ENCODE results near the gene PGM2L1.
"Not testable (repeated sequence)": the region's sequence is repeated elsewhere in the genome, so short reads cannot be mapped to it uniquely, and the experiment has no call there.

PGM2L1 gene

GRCh38 chr11:74371269-74372052, 26.8 kb downstream of the PGM2L1 start:
- no peak for DNase-seq (ENCODE audit: low read depth, low spot score)
- Histone ChIP-seq H3K27me3 (ENCODE audit: control insufficient read depth, insufficient read depth, low read length) (no peaks in the 10 kb centered on the region), H3K9me3 (ENCODE audit: control insufficient read depth, insufficient read depth, low read length) (no peaks in the 10 kb centered on the region), H3K4me3 (ENCODE audit: low read length) (no peak overlapping the region), H3K27ac (ENCODE audit: low read length) (no peak overlapping the region), H3K4me1 (ENCODE audit: control insufficient read depth, insufficient read depth, low read length) (no peaks in the 10 kb centered on the region), H3K36me3 (ENCODE audit: control insufficient read depth, insufficient read depth, low read length) (no peaks in the 10 kb centered on the region; the same call in 1 of the 2 replicates)
- no CpG with 5 or more reads among the region's 3 CpGs for WGBS (ENCODE audit: insufficient coverage, insufficient read length)

DNA sequence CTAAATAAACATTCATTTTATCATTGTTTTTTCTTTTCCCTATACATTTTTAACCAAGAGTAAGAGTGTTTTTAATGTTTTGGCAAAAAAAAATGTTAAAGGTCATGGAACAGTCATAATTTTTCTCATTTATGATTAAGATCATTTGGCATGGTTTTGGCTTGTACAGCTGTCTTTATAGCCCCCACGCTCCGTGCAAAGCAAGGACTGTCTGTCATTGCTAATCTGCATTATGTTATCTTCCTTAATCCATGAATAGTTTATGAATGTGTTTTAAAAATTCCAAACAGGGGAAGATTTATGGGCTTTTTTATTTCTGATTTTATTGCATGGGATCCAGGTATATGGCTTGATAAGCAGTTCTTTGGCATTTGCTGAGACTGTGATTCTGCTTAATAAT, 28.1 kb downstream of the PGM2L1 start:
- WGBS (ENCODE audit: insufficient coverage, insufficient read length) = no CpG with 5 or more reads among the region's 2 CpGs
- Histone ChIP-seq H3K27me3 (ENCODE audit: control insufficient read depth, insufficient read depth, low read length) (no peaks in the 10 kb centered on the region), H3K36me3 (ENCODE audit: control insufficient read depth, insufficient read depth, low read length) (no peaks in the 10 kb centered on the region; the same call in 1 of the 2 replicates), H3K4me3 (ENCODE audit: low read length) (no peak overlapping the region), H3K27ac (ENCODE audit: low read length) (no peak overlapping the region), H3K4me1 (ENCODE audit: control insufficient read depth, insufficient read depth, low read length) (no peaks in the 10 kb centered on the region), H3K9me3 (ENCODE audit: control insufficient read depth, insufficient read depth, low read length) (no peaks in the 10 kb centered on the region)
- no peak for DNase-seq (ENCODE audit: low read depth, low spot score)

GRCh38 chr11:74367881-74368280, 30.4 kb downstream of the PGM2L1 start:
- H3K27me3 ChIP-seq (ENCODE audit: control insufficient read depth, insufficient read depth, low read length) = no peaks in the 10 kb centered on the region
- WGBS (ENCODE audit: insufficient coverage, insufficient read length) = no CpG with 5 or more reads among the region's 5 CpGs

GRCh38 chr11:74366576-74366975, 31.7 kb downstream of the PGM2L1 start:
- no peak overlapping the region for H3K27ac ChIP-seq (ENCODE audit: low read length)

More at GRCh38 chr11:74367881-74368280, 30.4 kb downstream of the PGM2L1 start:
- Histone ChIP-seq H3K27ac (ENCODE audit: low read length) (no peak overlapping the region), H3K36me3 (ENCODE audit: control insufficient read depth, insufficient read depth, low read length) (no peaks in the 10 kb centered on the region; the same call in 1 of the 2 replicates), H3K4me3 (ENCODE audit: low read length) (no peak overlapping the region), H3K9me3 (ENCODE audit: control insufficient read depth, insufficient read depth, low read length) (no peaks in the 10 kb centered on the region), H3K4me1 (ENCODE audit: control insufficient read depth, insufficient read depth, low read length) (no peaks in the 10 kb centered on the region)
- DNase-seq (ENCODE audit: low read depth, low spot score) = no peak

GRCh38 chr11:74365805-74366204, 32.4 kb downstream of the PGM2L1 start:
- not testable (repeated sequence) for DNase-seq (ENCODE audit: low read depth, low spot score); H3K4me1 ChIP-seq (ENCODE audit: control insufficient read depth, insufficient read depth, low read length); H3K9me3 ChIP-seq (ENCODE audit: control insufficient read depth, insufficient read depth, low read length); H3K27ac ChIP-seq (ENCODE audit: low read length); H3K27me3 ChIP-seq (ENCODE audit: control insufficient read depth, insufficient read depth, low read length); H3K4me3 ChIP-seq (ENCODE audit: low read length); H3K36me3 ChIP-seq (ENCODE audit: control insufficient read depth, insufficient read depth, low read length)
- WGBS (ENCODE audit: insufficient coverage, insufficient read length) = no CpG with 5 or more reads among the region's 3 CpGs

More at GRCh38 chr11:74366576-74366975, 31.7 kb downstream of the PGM2L1 start:
- Histone ChIP-seq H3K36me3 (ENCODE audit: control insufficient read depth, insufficient read depth, low read length) (no peaks in the 10 kb centered on the region; the same call in 1 of the 2 replicates), H3K4me1 (ENCODE audit: control insufficient read depth, insufficient read depth, low read length) (no peaks in the 10 kb centered on the region), H3K27me3 (ENCODE audit: control insufficient read depth, insufficient read depth, low read length) (no peaks in the 10 kb centered on the region), H3K4me3 (ENCODE audit: low read length) (no peak overlapping the region), H3K9me3 (ENCODE audit: control insufficient read depth, insufficient read depth, low read length) (no peaks in the 10 kb centered on the region)
- no peak for DNase-seq (ENCODE audit: low read depth, low spot score)
- no CpG with 5 or more reads among the region's 2 CpGs for WGBS (ENCODE audit: insufficient coverage, insufficient read length)

DNA sequence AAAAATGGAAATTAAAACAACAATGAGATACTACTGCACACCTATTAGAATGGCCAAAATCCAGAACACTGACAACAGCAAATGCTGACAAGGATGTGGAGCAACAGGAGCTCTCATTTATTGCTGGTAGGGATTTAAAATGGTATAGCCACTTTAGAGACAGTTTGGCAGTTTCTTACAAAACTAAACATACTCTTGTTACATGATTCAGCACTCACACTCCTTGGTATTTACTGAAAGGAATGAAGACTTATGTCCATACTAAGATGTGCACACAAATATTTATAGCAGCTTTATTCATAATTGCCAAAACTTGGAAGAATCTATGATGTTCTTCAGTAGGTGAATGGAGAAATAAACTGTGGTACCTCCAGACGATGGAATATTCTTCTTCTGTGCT, 40.8 kb downstream of the PGM2L1 start:
- no peaks in the 10 kb centered on the region for H3K4me1 ChIP-seq (ENCODE audit: control insufficient read depth, insufficient read depth, low read length)
- DNase-seq (ENCODE audit: low read depth, low spot score) = no peak
- H3K27me3 ChIP-seq (ENCODE audit: control insufficient read depth, insufficient read depth, low read length) = no peaks in the 10 kb centered on the region
- H3K4me3 ChIP-seq (ENCODE audit: low read length) = no peak overlapping the region
- no CpG with 5 or more reads among the region's 1 CpG for WGBS (ENCODE audit: insufficient coverage, insufficient read length)
- peaks cover 8% of the 10 kb centered on the region for H3K36me3 ChIP-seq (ENCODE audit: control insufficient read depth, insufficient read depth, low read length)
- H3K9me3 ChIP-seq (ENCODE audit: control insufficient read depth, insufficient read depth, low read length) = peaks cover 2% of the 10 kb centered on the region; the same call in 1 of the 2 replicates
- H3K27ac ChIP-seq (ENCODE audit: low read length) = no peak overlapping the region

GRCh38 chr11:74355626-74356025, 42.6 kb downstream of the PGM2L1 start:
- WGBS (ENCODE audit: insufficient coverage, insufficient read length) = no CpG with 5 or more reads among the region's 2 CpGs
- Histone ChIP-seq H3K27ac (ENCODE audit: low read length) (no peak overlapping the region), H3K9me3 (ENCODE audit: control insufficient read depth, insufficient read depth, low read length) (peaks cover 2% of the 10 kb centered on the region; the same call in 1 of the 2 replicates), H3K36me3 (ENCODE audit: control insufficient read depth, insufficient read depth, low read length) (peaks cover 7% of the 10 kb centered on the region), H3K27me3 (ENCODE audit: control insufficient read depth, insufficient read depth, low read length) (no peaks in the 10 kb centered on the region), H3K4me3 (ENCODE audit: low read length) (no peak overlapping the region), H3K4me1 (ENCODE audit: control insufficient read depth, insufficient read depth, low read length) (no peaks in the 10 kb centered on the region)
- no peak for DNase-seq (ENCODE audit: low read depth, low spot score)

DNA sequence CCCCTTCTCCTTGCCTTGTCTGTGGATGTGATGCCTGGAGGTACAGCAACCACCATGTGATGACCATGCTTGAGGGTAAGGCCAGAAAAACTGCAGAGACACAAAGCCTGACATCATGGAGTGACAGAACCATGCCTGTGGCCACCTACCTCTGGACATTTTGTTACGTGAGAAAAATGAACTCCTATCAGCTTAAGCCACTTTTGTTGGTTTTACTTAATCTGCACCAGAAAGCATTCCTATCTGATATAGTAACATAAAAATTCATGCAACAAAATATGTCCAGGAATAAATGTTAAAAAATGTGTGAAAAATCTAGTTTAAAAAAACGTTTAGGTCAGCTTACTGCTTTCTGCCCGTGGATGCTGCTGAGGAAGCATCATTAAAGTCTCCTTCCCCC, 44.2 kb downstream of the PGM2L1 start:
- Histone ChIP-seq H3K9me3 (ENCODE audit: control insufficient read depth, insufficient read depth, low read length) (no peaks in the 10 kb centered on the region), H3K27me3 (ENCODE audit: control insufficient read depth, insufficient read depth, low read length) (no peaks in the 10 kb centered on the region), H3K4me1 (ENCODE audit: control insufficient read depth, insufficient read depth, low read length) (no peaks in the 10 kb centered on the region), H3K4me3 (ENCODE audit: low read length) (no peak overlapping the region), H3K27ac (ENCODE audit: low read length) (no peak overlapping the region), H3K36me3 (ENCODE audit: control insufficient read depth, insufficient read depth, low read length) (no peaks in the 10 kb centered on the region; the same call in 1 of the 2 replicates)
- no peak for DNase-seq (ENCODE audit: low read depth, low spot score)
- no CpG with 5 or more reads among the region's 3 CpGs for WGBS (ENCODE audit: insufficient coverage, insufficient read length)

DNA sequence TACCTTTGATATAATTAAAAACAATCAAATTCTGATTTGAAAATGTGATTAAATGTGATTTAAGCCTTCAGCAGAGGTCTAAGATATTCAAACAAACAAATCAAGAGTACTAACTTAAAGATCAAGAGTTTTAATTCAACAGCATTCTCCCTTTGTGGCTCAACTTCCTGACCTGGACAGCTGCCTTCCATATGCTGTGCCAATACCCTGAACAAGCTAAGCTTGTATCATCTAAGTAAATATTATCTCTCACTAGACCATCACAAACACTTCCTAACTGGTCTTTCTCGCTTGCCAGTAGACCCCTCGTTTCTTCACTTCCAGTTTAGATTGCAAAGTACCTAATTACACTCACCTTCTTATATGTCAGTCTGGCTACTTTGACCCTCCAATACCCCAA, 50.9 kb downstream of the PGM2L1 start:
- DNase-seq (ENCODE audit: low read depth, low spot score) = no peak
- WGBS (ENCODE audit: insufficient coverage, insufficient read length) = no CpG with 5 or more reads among the region's 2 CpGs
- H3K4me1 ChIP-seq (ENCODE audit: control insufficient read depth, insufficient read depth, low read length) = no peaks in the 10 kb centered on the region; the same call in 1 of the 2 replicates
- H3K27ac ChIP-seq (ENCODE audit: low read length) = no peak overlapping the region
- H3K9me3 ChIP-seq (ENCODE audit: control insufficient read depth, insufficient read depth, low read length) = no peaks in the 10 kb centered on the region
- no peaks in the 10 kb centered on the region for H3K27me3 ChIP-seq (ENCODE audit: control insufficient read depth, insufficient read depth, low read length)
- no peaks in the 10 kb centered on the region; the same call in 1 of the 2 replicates for H3K36me3 ChIP-seq (ENCODE audit: control insufficient read depth, insufficient read depth, low read length)
- H3K4me3 ChIP-seq (ENCODE audit: low read length) = no peak overlapping the region

DNA sequence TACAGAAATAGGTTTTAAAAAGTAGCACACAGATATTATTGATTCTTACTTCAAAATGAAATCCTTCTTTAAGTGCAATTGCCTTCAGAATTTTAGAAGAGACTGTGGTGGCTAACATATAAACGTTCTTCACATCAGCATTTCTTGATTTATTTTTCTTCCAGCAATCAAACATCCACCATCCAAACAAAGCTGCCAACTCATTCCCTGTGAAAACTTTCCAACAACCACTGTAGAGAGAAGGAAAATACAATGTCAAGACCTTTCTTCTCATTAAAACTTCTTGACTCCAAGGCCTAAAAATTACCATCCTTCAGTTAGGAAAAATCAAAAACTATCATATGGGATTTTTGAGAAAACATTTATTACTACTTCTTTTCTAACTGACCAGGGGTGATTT, 52.8 kb downstream of the PGM2L1 start:
- no CpG with 5 or more reads among the region's 1 CpG for WGBS (ENCODE audit: insufficient coverage, insufficient read length)
- Histone ChIP-seq H3K9me3 (ENCODE audit: control insufficient read depth, insufficient read depth, low read length) (no peaks in the 10 kb centered on the region), H3K4me1 (ENCODE audit: control insufficient read depth, insufficient read depth, low read length) (no peaks in the 10 kb centered on the region; the same call in 1 of the 2 replicates), H3K27me3 (ENCODE audit: control insufficient read depth, insufficient read depth, low read length) (no peaks in the 10 kb centered on the region), H3K27ac (ENCODE audit: low read length) (no peak overlapping the region), H3K4me3 (ENCODE audit: low read length) (no peak overlapping the region), H3K36me3 (ENCODE audit: control insufficient read depth, insufficient read depth, low read length) (no peaks in the 10 kb centered on the region; the same call in 1 of the 2 replicates)
- no peak for DNase-seq (ENCODE audit: low read depth, low spot score)

GRCh38 chr11:74341921-74342320, 56.3 kb downstream of the PGM2L1 start:
- DNase-seq (ENCODE audit: low read depth, low spot score) = no peak
- H3K27ac ChIP-seq (ENCODE audit: low read length) = no peak overlapping the region
- no peaks in the 10 kb centered on the region for H3K9me3 ChIP-seq (ENCODE audit: control insufficient read depth, insufficient read depth, low read length)
- H3K27me3 ChIP-seq (ENCODE audit: control insufficient read depth, insufficient read depth, low read length) = no peaks in the 10 kb centered on the region
- no CpG with 5 or more reads among the region's 1 CpG for WGBS (ENCODE audit: insufficient coverage, insufficient read length)
- no peaks in the 10 kb centered on the region for H3K36me3 ChIP-seq (ENCODE audit: control insufficient read depth, insufficient read depth, low read length)
- no peak overlapping the region for H3K4me3 ChIP-seq (ENCODE audit: low read length)
- no peaks in the 10 kb centered on the region; the same call in 1 of the 2 replicates for H3K4me1 ChIP-seq (ENCODE audit: control insufficient read depth, insufficient read depth, low read length)
